Measurements from ENCODE around the gene ADAMTSL5. TPM values are rescaled to one million over a fixed set of nuclear protein-coding genes. Genes with fewer than 3 reads are reported as not detected.
"Not testable (repeated sequence)": the region's sequence is repeated elsewhere in the genome, so short reads cannot be mapped to it uniquely, and the experiment has no call there.

The ADAMTSL5 gene
- total RNA-seq, 2 donors from 2014 or later = 18.9 to 25.0 TPM

GRCh38 chr19:1502433-1503088 lies 10.3 kb downstream of the ADAMTSL5 start:
- intact Hi-C loops (cut with DNase I) = no loop called here
- no peak for ATAC-seq
- peak; percentile 14 for DNase-seq

- ATAC-seq = no peak
- intact Hi-C loops (cut with DNase I) = no loop called here
Measured at GRCh38 chr19:1501200-1501595, 11.6 kb downstream of the ADAMTSL5 start.

GRCh38 chr19:1499231-1499630 lies 13.6 kb downstream of the ADAMTSL5 start:
- DNase-seq; ATAC-seq; intact Hi-C loops (cut with DNase I): not testable (repeated sequence)

More at GRCh38 chr19:1501200-1501595, 11.6 kb downstream of the ADAMTSL5 start:
- DNase-seq = no peak

GRCh38 chr19:1497578-1498235 lies 15.1 kb downstream of the ADAMTSL5 start:
- ATAC-seq (no peak), DNase-seq (no peak)
- intact Hi-C loops (cut with DNase I) = no loop called here

GRCh38 chr19:1496714-1497577 lies 15.9 kb downstream of the ADAMTSL5 start:
- intact Hi-C loops (cut with DNase I) = no loop called here
- ATAC-seq = no peak
- DNase-seq = no peak

- intact Hi-C loops (cut with DNase I) = no loop called here
- ATAC-seq (no peak), DNase-seq (no peak)
Measured at GRCh38 chr19:1495799-1496713, 16.8 kb downstream of the ADAMTSL5 start.

- intact Hi-C loops (cut with DNase I) = no loop called here
- DNase-seq (no peak), ATAC-seq (no peak)
Measured at GRCh38 chr19:1495051-1495798, 17.6 kb downstream of the ADAMTSL5 start.

GRCh38 chr19:1494115-1494815 lies 18.6 kb downstream of the ADAMTSL5 start:
- intact Hi-C loops (cut with DNase I) = no loop called here
- no peak for ATAC-seq
- no peak for DNase-seq

- intact Hi-C loops (cut with DNase I) = no loop called here
- ATAC-seq (no peak), DNase-seq (no peak)
Measured at GRCh38 chr19:1492474-1493006, 20.3 kb downstream of the ADAMTSL5 start.

GRCh38 chr19:1491849-1492170 lies 21.0 kb downstream of the ADAMTSL5 start:
- DNase-seq = no peak
- ATAC-seq = no peak
- intact Hi-C loops (cut with DNase I) = no loop called here

- intact Hi-C loops (cut with DNase I) = no loop called here
- DNase-seq (no peak), ATAC-seq (no peak)
Measured at GRCh38 chr19:1491114-1491848, 21.5 kb downstream of the ADAMTSL5 start, which contains the start of gene REEP6. REEP6 (plus strand) TSS chr19:1491181; CDS start chr19:1491270, 89 bp downstream.

GRCh38 chr19:1490311-1491113 lies 22.3 kb downstream of the ADAMTSL5 start, which contains the start of gene PCSK4:
PCSK4 (minus strand) TSS chr19:1490350; CDS start chr19:1490346, 4 bp downstream.
- ATAC-seq = peak; percentile 95
- intact Hi-C loops (cut with DNase I) = no loop called here
- DNase-seq = peak; percentile 98

GRCh38 chr19:1489463-1490310 lies 23.1 kb downstream of the ADAMTSL5 start:
- no peak for DNase-seq
- intact Hi-C loops (cut with DNase I) = no loop called here
- no peak for ATAC-seq

- ATAC-seq = no peak
- intact Hi-C loops (cut with DNase I) = no loop called here
Measured at GRCh38 chr19:1488282-1488601, 24.6 kb downstream of the ADAMTSL5 start.

GRCh38 chr19:1487576-1488281 lies 25.1 kb downstream of the ADAMTSL5 start:
- ATAC-seq (no peak), DNase-seq (no peak)
- intact Hi-C loops (cut with DNase I) = no loop called here

More at GRCh38 chr19:1488282-1488601, 24.6 kb downstream of the ADAMTSL5 start:
- no peak for DNase-seq
